LNCaP clone FGC (cell line): Measurements from ENCODE around the gene CCDC127.
"Not testable (repeated sequence)": the region's sequence is repeated elsewhere in the genome, so short reads cannot be mapped to it uniquely, and the experiment has no call there.

Experiments used
- DNase-seq: peaks from one replicate; pipeline ENCODE4 v3.0.0-alpha.2; 2011; ENCODE audit warnings: low read depth
- H3K4me3 ChIP-seq: 2 replicates; pipeline ENCODE4 v1.5.1; 2011; ENCODE audit warnings: mild to moderate bottlenecking, low read depth, low read length, control low read depth
- CTCF ChIP-seq: IDR thresholded peaks from 2 replicates; pipeline ENCODE4 v1.5.1; 2012; ENCODE audit warnings: mild to moderate bottlenecking; ENCODE audit not compliant: control insufficient read depth, insufficient read depth; ENCODE audit errors: extremely low read depth

The CCDC127 gene

GRCh38 chr5:252546-252945, 34.6 kb upstream of the CCDC127 start:
- H3K4me3 ChIP-seq, result peak overlapping the region; percentile 32
- no peak for TF ChIP-seq CTCF
- DNase-seq, result peak; percentile 41

GRCh38 chr5:251975-252374, 34.0 kb upstream of the CCDC127 start:
- not testable (repeated sequence) for DNase-seq, H3K4me3 ChIP-seq

- not testable (repeated sequence) for DNase-seq, H3K4me3 ChIP-seq
Observed at GRCh38 chr5:251538-251937, 33.6 kb upstream of the CCDC127 start.

GRCh38 chr5:251016-251415, 33.1 kb upstream of the CCDC127 start:
- H3K4me3 ChIP-seq, DNase-seq: not testable (repeated sequence)

- H3K4me3 ChIP-seq, DNase-seq: not testable (repeated sequence)
Observed at GRCh38 chr5:250396-250795, 32.4 kb upstream of the CCDC127 start.

- not testable (repeated sequence) for DNase-seq
Observed at GRCh38 chr5:245717-246116, 27.8 kb upstream of the CCDC127 start.

GRCh38 chr5:243683-244367, 25.9 kb upstream of the CCDC127 start:
- not testable (repeated sequence) for DNase-seq, H3K4me3 ChIP-seq

More at GRCh38 chr5:245717-246116, 27.8 kb upstream of the CCDC127 start:
- not testable (repeated sequence) for H3K4me3 ChIP-seq

- not testable (repeated sequence) for H3K4me3 ChIP-seq, DNase-seq
Observed at GRCh38 chr5:241045-241669, 23.2 kb upstream of the CCDC127 start.

- not testable (repeated sequence) for H3K4me3 ChIP-seq, DNase-seq
Observed at GRCh38 chr5:240550-240949, 22.6 kb upstream of the CCDC127 start.

- not testable (repeated sequence) for H3K4me3 ChIP-seq, DNase-seq
Observed at GRCh38 chr5:237931-238330, 20.0 kb upstream of the CCDC127 start.

- H3K4me3 ChIP-seq, DNase-seq: not testable (repeated sequence)
Observed at GRCh38 chr5:235527-235926, 17.6 kb upstream of the CCDC127 start.

GRCh38 chr5:234450-234849, 16.5 kb upstream of the CCDC127 start:
- no peak for DNase-seq
- no peak for TF ChIP-seq CTCF
- no peak overlapping the region for H3K4me3 ChIP-seq

- DNase-seq, H3K4me3 ChIP-seq: not testable (repeated sequence)
Observed at GRCh38 chr5:233426-233825, 15.5 kb upstream of the CCDC127 start.
